Glutamatergic neuron (in vitro differentiated cells): ENCODE measurements around the gene EXOC6B. TPM values are rescaled to one million over a fixed set of nuclear protein-coding genes. Genes with fewer than 3 reads are reported as not detected.

Experiments used
- DNase-seq: peaks from one replicate; pipeline ENCODE4 v3.0.0; 2022
- H3K27ac Mint-ChIP-seq: one replicate; pipeline ENCODE4 v1.8.0; 2020; ENCODE audit warnings: mild to moderate bottlenecking, mixed read lengths, inconsistent platforms; ENCODE audit not compliant: unreplicated experiment
- H3K27me3 Mint-ChIP-seq: one replicate; pipeline ENCODE4 v1.8.0; 2020; ENCODE audit warnings: mild to moderate bottlenecking, moderate library complexity, mixed read lengths, inconsistent platforms; ENCODE audit not compliant: unreplicated experiment
- H3K36me3 Mint-ChIP-seq: one replicate; pipeline ENCODE4 v1.8.0; 2020; ENCODE audit warnings: mild to moderate bottlenecking, mixed read lengths, inconsistent platforms; ENCODE audit not compliant: unreplicated experiment
- H3K4me1 Mint-ChIP-seq: one replicate; pipeline ENCODE4 v1.8.0; 2020; ENCODE audit warnings: mild to moderate bottlenecking, low read depth, mixed read lengths, inconsistent platforms; ENCODE audit not compliant: unreplicated experiment
- H3K4me3 Mint-ChIP-seq: one replicate; pipeline ENCODE4 v1.8.0; 2020; ENCODE audit warnings: mild to moderate bottlenecking, mixed read lengths, inconsistent platforms; ENCODE audit not compliant: unreplicated experiment
- H3K9me3 Mint-ChIP-seq: one replicate; pipeline ENCODE4 v1.8.0; 2020; ENCODE audit warnings: mild to moderate bottlenecking, moderate library complexity, mixed read lengths, inconsistent platforms; ENCODE audit not compliant: unreplicated experiment
- CTCF ChIP-seq: fragments of 200-600 bp; sonication (generic); IDR thresholded peaks from one replicate; pipeline ENCODE4 v1.5.0; 2021; ENCODE audit not compliant: partially characterized antibody, unreplicated experiment
- total RNA-seq: library from RNA; stranded (reverse); fragmentation: NEBNext Ultra II Directional; extraction: Animal tissue kit (Norgen Biotek cat#: 25700); gene quantifications from one replicate; pipeline ENCODE4 v1.2.1, GENCODE V29; 2021; ENCODE audit not compliant: unreplicated experiment

Gene EXOC6B
- total RNA-seq, 1 donor from 2014 or later = 34.5 TPM

GRCh38 chr2:72533765-72534164 is 292.1 kb downstream of the EXOC6B start:
- no peak for DNase-seq
- no peak overlapping the region for H3K27ac Mint-ChIP-seq
- TF ChIP-seq CTCF = no peak
- H3K4me3 Mint-ChIP-seq = no peak overlapping the region
- no peaks in the 10 kb centered on the region for H3K27me3 Mint-ChIP-seq
- H3K36me3 Mint-ChIP-seq = no peaks in the 10 kb centered on the region
- H3K4me1 Mint-ChIP-seq = no peaks in the 10 kb centered on the region
- no peaks in the 10 kb centered on the region for H3K9me3 Mint-ChIP-seq

- Mint-ChIP-seq H3K4me3 (no peak overlapping the region), H3K27ac (no peak overlapping the region), H3K4me1 (no peaks in the 10 kb centered on the region), H3K36me3 (no peaks in the 10 kb centered on the region), H3K9me3 (no peaks in the 10 kb centered on the region), H3K27me3 (no peaks in the 10 kb centered on the region)
- no peak for DNase-seq
- no peak for TF ChIP-seq CTCF
These were observed 298.4 kb downstream of the EXOC6B start for GRCh38 chr2:72527424-72527823.

- TF ChIP-seq CTCF = no peak
- DNase-seq = no peak
- no peak overlapping the region for H3K4me3 Mint-ChIP-seq
- no peaks in the 10 kb centered on the region for H3K9me3 Mint-ChIP-seq
- no peaks in the 10 kb centered on the region for H3K36me3 Mint-ChIP-seq
- no peaks in the 10 kb centered on the region for H3K4me1 Mint-ChIP-seq
- no peak overlapping the region for H3K27ac Mint-ChIP-seq
- no peaks in the 10 kb centered on the region for H3K27me3 Mint-ChIP-seq
These were observed 299.2 kb downstream of the EXOC6B start for GRCh38 chr2:72526623-72527022.

GRCh38 chr2:72524071-72524470 is 301.8 kb downstream of the EXOC6B start:
- TF ChIP-seq CTCF = no peak
- H3K4me1 Mint-ChIP-seq = no peaks in the 10 kb centered on the region
- H3K27me3 Mint-ChIP-seq = no peaks in the 10 kb centered on the region
- no peaks in the 10 kb centered on the region for H3K9me3 Mint-ChIP-seq
- no peaks in the 10 kb centered on the region for H3K36me3 Mint-ChIP-seq
- no peak overlapping the region for H3K27ac Mint-ChIP-seq
- H3K4me3 Mint-ChIP-seq = no peak overlapping the region
- DNase-seq = no peak

- TF ChIP-seq CTCF = no peak
- H3K9me3 Mint-ChIP-seq = no peaks in the 10 kb centered on the region
- no peaks in the 10 kb centered on the region for H3K36me3 Mint-ChIP-seq
- H3K27ac Mint-ChIP-seq = no peak overlapping the region
- no peaks in the 10 kb centered on the region for H3K27me3 Mint-ChIP-seq
- H3K4me1 Mint-ChIP-seq = peaks cover 1% of the 10 kb centered on the region
- no peak for DNase-seq
- no peak overlapping the region for H3K4me3 Mint-ChIP-seq
These were observed 310.1 kb downstream of the EXOC6B start for GRCh38 chr2:72515696-72516095.
